Measurements from ENCODE around the gene NPRL2. TPM values are rescaled to one million over a fixed set of nuclear protein-coding genes. Genes with fewer than 3 reads are reported as not detected.

The NPRL2 gene
- total and polyA plus RNA-seq, 2 of the 8 experiments (the other 6 are each of a cell fraction or from before 2014, with no cell fraction given): 28.4 to 51.4 TPM

GRCh38 chr3:50383750-50384149 is 33.2 kb upstream of the NPRL2 start (continued):
- TF ChIP-seq CHD7 (IDR thresholded peaks at IDR 0.05; ENCODE audit: insufficient replicate concordance, low read length) (no peak), NANOG (IDR thresholded peaks at IDR 0.05; ENCODE audit: insufficient read depth, low read depth, low read length, poor library complexity, severe bottlenecking) (no peak), ATF3 (IDR thresholded peaks at IDR 0.05; ENCODE audit: insufficient read depth, low read depth, low read length) (no peak), RFX5 (IDR thresholded peaks at IDR 0.05; ENCODE audit: borderline replicate concordance, low read depth, low read length) (no peak), SIX5 (IDR thresholded peaks at IDR 0.05; ENCODE audit: low read depth, low read length) (no peak), JUN (IDR thresholded peaks at IDR 0.05; ENCODE audit: low read depth, low read length) (no peak), USF2 (IDR thresholded peaks at IDR 0.05; ENCODE audit: low read length) (no peak), ATF2 (IDR thresholded peaks at IDR 0.05; ENCODE audit: low read length) (no peak)

Measured in H1 (cell line).